Stimulated activated CD4-positive, alpha-beta T cell treated with anti-CD3 and anti-CD28 coated beads, Interleukin-1b, Interleukin-23, amount 100 ng/mL, for 1 hour (primary cell): ENCODE data around the gene TGFB1.
"Not testable (repeated sequence)": the region's sequence is repeated elsewhere in the genome, so short reads cannot be mapped to it uniquely, and the experiment has no call there.

Source experiments
- DNase-seq, 2 donors: peaks; one replicate each; pipeline ENCODE4 v3.0.0-alpha.2; 2020; ENCODE audit warnings: low read depth in 2 of 2

TGFB1 gene

DNA sequence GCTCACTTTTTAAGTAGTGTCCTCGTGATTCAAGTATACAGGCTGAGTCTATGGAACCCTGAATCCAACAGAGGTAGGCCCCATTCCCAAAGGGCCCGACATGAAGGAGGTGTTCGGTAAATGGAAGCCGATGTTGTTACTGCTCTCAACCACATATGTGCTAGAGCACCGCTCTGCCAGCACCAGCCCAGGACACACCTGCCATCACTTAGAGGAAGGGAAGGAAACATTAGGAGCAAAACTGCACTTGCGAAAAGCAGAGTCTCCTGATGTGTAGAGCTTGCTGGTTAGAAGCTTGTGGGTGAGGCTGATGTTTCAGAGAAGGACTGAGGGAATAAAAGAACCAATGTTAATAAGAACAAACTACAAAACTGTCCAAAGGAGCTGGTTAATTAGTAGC is 53.2 kb downstream of the TGFB1 start:
- no peak for DNase-seq

DNA sequence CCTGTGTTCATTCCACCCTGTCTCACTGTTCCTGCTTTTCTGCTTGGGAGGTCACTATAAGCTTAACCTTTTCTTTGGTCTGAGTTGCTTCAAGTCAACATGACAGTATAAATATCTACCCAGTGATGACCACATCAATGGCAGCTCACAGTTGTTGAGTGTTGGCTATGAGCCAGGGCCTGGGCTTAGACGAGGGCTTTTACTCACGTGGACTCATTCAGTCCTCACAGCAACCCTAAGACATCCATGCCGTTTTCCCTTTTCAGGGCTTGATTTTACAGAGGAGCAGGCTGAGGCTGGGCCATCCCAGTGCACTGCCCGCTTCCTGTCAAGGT is 54.0 kb downstream of the TGFB1 start:
- DNase-seq: peak in 1 of 2 donors; percentile 33

DNA sequence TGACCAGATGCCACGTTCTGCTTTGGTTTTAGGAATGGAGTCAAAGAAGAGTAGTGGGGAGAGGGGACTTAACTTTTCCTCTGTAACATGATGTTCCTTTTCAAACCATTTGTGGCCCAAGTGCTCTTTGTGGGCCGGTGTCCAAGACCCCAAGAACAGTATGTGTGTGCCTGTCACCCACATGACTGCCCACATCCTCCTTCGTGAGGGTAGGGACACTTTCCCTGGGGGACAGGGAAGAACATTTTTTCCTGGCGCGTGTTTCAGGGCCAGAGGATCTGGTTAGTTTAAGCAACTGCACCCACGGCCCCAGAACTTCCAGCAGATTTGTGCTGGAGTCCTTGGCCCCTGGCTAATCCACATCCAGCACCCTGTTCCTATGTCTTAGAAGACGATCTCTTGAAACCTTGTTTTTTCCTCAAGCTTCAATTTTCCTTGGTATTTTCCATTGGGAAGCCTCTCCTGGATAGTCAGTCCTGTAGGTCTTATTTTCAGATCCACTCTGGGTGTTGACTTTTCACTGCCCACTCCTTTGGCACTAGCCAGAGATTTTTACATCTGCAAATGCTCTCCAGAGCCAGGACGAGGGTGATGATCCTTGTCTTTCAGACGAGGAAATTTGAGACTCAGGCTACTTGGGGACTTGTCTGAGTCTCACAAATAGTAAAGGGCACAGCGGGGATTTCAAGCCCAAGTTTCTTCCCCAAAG is 54.5 kb downstream of the TGFB1 start:
- DNase-seq: no peak

DNA sequence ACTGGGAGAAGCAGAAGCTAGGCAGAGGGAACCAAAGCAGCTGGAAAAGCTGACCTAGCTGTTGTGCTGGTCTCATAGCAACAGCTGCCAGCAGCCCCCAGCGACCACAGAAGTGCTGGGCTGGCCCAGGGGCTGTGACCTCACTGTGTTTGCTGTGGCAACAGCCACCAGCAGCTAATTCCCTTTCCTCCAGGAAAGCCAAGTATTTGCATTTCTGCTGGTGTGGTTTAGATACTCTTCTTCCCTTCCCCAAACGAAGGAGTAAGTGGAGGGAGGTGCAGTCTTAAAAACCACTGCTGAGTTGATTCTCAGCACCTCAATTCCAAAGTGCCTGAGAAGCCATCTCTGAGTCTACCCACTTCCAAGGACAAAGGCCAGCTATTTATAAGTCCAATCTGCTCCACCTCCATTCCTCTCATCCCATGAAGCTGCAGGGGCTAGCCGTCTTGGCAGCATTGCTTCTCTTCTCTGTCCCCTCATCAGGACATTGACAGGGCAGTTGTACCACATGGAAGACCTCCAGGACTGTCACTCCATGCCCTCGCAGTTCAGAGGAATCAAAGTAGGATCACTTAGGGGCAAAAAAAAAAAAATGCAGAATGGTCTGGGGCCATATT is 55.3 kb downstream of the TGFB1 start:
- no peak for DNase-seq

DNA sequence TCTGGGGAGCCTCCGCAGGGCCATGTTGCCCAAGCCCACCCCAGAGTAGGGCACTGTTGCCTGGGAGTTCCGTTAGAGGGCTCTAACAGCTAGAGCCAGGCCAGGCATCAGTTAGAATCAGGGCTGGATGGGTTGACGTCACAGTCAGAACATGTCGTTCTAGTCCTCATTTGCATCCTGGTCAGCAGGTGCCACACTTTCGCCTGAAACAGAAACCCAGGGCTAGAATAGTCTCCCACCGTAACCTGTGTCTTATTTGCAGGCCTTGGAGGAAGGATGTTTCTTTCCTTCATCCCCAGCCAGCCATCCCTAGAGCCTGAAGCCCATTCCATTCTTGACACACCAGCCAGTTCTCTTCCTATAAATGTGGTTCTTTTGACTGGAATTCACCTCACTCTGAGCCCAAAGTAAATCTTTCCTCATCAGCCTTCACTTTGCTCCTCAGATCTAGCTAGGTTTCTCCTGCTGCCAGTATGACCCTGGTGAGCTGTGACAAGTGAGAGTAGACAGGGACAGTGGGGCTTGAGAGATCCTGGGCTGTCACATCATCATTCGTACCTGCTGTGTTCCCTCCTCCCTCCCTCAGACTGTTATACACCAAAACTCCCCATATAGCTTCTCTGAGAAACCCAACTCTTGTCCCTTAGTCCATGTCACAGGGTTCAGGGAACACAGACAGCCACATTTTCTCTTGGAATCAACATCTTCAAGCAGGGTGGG is 55.9 kb downstream of the TGFB1 start:
- DNase-seq: no peak

DNA sequence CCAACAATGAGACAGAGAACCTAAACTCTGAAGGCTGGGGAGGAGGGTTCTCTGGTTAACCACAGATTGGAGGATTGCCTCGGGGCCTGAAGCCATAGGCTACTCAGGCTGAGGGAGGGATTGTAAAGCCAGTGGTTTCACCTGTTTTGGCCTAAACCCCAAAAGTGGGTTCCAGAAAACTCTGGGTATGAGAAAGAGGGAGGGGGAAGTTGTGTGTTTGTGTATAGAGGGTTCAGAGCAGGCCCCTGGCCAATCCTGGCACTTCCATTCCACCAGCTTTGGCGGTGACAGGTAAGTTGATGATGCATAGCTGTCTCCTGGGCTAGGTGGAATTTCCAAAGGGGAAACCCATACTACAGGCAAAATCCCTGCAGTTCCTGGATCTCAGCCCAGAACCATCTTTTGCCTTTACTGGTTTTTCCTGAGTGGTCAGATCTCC is 57.3 kb downstream of the TGFB1 start:
- no peak for DNase-seq

DNA sequence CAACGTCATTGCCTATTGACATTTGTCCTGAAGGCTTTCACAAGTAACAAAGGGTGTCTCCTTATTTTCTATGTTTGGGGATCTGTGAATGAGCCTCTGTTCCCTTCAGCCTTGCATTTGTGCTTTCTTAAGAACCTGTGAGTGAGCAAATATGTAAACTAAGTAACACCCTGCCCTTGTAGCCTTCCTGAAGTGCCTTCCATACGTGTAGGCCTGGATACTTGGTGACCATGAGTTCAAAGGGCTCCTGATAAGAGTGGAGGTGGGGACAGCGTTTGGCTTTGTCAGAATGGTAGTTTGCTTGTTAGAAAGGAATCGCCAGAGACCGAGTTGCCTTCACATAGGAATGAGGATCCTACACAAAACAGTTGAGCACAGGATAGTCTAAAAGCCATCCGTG is 58.2 kb downstream of the TGFB1 start:
- no peak for DNase-seq

DNA sequence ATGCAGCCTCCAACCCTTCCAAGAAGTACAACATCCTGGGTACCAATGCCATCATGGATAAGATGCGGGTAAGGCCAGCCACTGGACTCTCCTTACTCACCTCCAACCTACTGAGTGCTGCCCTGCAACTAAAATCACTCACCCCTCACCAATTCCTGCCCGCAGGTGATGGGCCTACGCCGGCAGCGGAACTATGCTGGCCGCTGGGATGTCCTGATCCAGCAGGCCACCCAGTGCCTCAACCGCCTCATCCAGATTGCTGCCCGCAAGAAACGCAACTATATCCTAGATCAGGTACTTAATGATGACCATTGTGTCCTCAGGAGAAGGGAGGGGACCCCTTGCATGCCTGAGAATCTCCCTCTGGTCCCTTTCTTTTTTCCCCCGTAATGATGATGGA is 59.3 kb downstream of the TGFB1 start:
- no peak for DNase-seq

DNA sequence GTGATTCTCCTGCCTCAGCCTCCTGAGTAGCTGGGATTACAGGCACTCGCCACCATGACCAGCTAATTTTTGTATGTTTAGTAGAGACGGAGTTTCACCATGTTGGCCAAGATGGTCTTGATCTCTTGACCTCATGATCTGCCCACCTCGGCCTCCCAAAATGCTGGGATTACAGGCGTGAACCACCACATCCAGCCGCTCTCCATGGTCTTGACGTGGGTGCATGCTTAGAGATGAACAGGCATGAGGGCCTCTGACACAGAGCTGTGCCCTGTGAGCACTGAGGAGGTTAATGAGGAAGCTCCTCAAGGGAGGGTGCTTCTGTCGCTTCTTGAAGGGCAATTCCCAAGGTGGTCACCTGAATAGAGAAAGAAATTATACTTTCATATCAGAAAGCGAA is 63.9 kb downstream of the TGFB1 start:
- DNase-seq: not testable (repeated sequence)

DNA sequence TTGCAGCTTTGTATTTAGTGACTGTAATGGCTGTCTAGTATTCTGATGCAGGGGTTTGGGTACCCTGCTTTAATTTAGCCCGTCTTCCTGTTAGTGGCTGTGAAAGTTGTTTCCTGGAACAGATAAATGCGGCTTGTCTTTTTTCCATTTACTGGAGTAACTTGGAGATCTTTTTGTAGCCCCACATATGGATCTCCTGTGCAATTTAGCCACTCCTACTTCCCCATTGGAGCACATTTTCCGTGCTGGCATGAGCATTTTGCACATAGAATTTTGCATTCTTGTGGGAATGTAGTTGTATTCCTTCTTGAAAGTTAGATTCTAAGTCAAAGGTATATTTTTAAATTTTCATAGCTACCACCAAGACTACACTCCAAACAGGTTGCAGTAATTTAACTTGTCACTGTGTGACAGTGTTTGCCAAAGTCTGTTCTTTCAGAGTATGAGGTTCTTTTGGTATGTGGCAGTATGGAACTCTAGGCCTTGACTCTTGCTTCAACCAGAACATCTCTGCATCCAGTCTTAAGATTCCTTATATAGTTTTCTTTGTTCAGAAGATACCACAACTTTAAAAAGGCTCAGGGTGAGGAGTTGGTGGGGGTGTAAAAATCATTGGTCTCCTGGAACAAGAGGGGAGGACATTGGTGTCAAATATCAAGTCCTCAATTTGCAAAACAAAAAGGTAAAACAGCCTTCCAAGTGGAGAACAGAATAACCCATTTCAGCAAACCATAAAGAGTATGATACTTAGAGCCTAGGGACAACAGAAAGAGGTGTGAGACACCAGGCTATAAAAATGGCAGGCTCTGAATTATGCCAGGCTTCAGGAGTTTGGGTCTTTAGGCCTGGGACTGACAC is 64.8 kb downstream of the TGFB1 start:
- DNase-seq: no peak
